ENCODE data around the gene ANKS4B. TPM values are rescaled to one million over a fixed set of nuclear protein-coding genes. Genes with fewer than 3 reads are reported as not detected.

Gene ANKS4B
- total RNA-seq, 1 experiment from 2014 or later, result 0.07 TPM

DNA sequence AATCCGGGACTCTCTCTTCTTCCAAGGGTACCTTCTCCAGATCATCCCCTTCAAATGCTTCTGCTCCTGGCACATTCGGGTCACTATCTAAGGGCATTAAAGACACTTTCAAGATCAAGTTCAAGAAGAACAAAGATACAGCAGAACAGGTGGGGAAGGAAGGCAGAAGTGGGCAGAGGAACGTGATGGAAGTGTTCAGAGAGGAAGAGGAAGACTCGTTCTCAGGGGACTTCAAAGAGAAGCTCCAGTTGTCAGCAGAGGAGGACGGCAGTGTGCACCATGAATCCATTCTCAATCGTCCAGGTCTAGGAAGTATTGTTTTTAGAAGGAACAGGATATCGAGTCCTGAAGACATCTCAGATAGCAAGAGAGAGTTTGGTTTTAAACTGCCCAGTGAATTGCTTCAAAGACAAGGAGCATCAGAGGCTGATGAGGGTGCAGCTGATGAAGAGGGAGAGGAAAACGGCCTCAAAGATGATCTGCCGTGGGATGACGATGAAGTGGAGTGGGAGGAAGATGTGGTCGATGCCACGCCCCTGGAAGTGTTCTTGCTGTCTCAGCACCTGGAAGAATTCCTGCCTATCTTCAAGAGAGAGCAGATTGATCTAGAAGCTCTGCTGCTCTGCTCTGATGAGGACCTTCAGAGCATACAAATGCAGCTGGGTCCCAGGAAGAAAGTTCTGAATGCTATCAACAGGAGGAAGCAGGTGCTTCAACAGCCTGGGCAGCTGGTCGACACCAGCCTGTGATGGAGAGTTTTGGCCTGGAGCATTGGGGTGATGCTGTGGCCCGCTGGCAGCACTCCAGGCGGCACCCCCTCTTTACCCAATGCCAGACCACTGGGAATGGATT, 16.8 kb downstream of the ANKS4B start (continued):
- TF ChIP-seq, protein P1, sequence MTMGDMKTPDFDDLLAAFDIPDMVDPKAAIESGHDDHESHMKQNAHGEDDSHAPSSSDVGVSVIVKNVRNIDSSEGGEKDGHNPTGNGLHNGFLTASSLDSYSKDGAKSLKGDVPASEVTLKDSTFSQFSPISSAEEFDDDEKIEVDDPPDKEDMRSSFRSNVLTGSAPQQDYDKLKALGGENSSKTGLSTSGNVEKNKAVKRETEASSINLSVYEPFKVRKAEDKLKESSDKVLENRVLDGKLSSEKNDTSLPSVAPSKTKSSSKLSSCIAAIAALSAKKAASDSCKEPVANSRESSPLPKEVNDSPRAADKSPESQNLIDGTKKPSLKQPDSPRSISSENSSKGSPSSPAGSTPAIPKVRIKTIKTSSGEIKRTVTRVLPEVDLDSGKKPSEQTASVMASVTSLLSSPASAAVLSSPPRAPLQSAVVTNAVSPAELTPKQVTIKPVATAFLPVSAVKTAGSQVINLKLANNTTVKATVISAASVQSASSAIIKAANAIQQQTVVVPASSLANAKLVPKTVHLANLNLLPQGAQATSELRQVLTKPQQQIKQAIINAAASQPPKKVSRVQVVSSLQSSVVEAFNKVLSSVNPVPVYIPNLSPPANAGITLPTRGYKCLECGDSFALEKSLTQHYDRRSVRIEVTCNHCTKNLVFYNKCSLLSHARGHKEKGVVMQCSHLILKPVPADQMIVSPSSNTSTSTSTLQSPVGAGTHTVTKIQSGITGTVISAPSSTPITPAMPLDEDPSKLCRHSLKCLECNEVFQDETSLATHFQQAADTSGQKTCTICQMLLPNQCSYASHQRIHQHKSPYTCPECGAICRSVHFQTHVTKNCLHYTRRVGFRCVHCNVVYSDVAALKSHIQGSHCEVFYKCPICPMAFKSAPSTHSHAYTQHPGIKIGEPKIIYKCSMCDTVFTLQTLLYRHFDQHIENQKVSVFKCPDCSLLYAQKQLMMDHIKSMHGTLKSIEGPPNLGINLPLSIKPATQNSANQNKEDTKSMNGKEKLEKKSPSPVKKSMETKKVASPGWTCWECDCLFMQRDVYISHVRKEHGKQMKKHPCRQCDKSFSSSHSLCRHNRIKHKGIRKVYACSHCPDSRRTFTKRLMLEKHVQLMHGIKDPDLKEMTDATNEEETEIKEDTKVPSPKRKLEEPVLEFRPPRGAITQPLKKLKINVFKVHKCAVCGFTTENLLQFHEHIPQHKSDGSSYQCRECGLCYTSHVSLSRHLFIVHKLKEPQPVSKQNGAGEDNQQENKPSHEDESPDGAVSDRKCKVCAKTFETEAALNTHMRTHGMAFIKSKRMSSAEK (CRISPR knock-in tag; IDR thresholded peaks at IDR 0.05; ENCODE audit: borderline replicate concordance), result no peak
- TF ChIP-seq, protein P2, sequence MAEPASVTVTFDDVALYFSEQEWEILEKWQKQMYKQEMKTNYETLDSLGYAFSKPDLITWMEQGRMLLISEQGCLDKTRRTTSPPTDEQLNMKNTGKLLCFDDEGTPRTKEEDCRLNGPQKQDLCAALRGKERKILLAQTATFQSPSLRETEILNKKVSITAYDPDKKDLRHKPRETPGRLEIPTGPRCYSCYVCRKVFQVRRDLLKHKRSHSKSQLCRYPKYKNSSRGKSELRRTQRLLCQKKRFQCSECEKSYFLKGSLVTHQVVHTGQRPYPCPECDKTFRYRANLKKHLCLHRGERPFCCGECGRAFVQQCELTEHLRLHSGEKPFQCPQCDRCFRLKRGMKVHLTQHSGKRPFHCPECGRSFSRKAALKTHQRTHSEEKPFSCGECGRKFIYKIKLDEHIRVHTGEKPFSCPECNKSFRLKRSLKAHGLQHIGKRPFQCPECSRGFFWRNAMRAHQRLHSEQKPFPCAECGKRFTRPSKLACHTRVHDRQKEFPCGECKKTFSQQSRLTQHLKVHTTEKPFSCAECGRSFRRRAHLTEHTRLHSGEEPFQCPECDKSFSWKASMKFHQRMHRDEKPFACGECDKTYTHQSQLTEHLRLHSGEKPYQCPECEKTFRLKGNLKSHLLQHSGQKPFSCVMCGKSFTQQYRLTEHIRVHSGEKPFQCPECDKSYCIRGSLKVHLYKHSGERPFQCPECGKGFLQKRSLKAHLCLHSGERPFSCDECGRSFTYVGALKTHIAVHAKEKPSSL (CRISPR knock-in tag; conservative IDR thresholded peaks at IDR 0.05), result no peak
- TF ChIP-seq, protein P3, sequence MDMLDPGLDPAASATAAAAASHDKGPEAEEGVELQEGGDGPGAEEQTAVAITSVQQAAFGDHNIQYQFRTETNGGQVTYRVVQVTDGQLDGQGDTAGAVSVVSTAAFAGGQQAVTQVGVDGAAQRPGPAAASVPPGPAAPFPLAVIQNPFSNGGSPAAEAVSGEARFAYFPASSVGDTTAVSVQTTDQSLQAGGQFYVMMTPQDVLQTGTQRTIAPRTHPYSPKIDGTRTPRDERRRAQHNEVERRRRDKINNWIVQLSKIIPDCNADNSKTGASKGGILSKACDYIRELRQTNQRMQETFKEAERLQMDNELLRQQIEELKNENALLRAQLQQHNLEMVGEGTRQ (CRISPR knock-in tag; IDR thresholded peaks at IDR 0.05), result no peak
- TF ChIP-seq, protein P4, sequence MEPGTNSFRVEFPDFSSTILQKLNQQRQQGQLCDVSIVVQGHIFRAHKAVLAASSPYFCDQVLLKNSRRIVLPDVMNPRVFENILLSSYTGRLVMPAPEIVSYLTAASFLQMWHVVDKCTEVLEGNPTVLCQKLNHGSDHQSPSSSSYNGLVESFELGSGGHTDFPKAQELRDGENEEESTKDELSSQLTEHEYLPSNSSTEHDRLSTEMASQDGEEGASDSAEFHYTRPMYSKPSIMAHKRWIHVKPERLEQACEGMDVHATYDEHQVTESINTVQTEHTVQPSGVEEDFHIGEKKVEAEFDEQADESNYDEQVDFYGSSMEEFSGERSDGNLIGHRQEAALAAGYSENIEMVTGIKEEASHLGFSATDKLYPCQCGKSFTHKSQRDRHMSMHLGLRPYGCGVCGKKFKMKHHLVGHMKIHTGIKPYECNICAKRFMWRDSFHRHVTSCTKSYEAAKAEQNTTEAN (CRISPR knock-in tag; IDR thresholded peaks at IDR 0.05), result no peak
- TF ChIP-seq, protein P5, sequence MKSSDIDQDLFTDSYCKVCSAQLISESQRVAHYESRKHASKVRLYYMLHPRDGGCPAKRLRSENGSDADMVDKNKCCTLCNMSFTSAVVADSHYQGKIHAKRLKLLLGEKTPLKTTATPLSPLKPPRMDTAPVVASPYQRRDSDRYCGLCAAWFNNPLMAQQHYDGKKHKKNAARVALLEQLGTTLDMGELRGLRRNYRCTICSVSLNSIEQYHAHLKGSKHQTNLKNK (CRISPR knock-in tag; IDR thresholded peaks at IDR 0.05), result no peak
- no peak for TF ChIP-seq IRF2 (CRISPR knock-in tag; IDR thresholded peaks at IDR 0.05; ENCODE audit: borderline replicate concordance, low read depth)
- TF ChIP-seq, protein P6, sequence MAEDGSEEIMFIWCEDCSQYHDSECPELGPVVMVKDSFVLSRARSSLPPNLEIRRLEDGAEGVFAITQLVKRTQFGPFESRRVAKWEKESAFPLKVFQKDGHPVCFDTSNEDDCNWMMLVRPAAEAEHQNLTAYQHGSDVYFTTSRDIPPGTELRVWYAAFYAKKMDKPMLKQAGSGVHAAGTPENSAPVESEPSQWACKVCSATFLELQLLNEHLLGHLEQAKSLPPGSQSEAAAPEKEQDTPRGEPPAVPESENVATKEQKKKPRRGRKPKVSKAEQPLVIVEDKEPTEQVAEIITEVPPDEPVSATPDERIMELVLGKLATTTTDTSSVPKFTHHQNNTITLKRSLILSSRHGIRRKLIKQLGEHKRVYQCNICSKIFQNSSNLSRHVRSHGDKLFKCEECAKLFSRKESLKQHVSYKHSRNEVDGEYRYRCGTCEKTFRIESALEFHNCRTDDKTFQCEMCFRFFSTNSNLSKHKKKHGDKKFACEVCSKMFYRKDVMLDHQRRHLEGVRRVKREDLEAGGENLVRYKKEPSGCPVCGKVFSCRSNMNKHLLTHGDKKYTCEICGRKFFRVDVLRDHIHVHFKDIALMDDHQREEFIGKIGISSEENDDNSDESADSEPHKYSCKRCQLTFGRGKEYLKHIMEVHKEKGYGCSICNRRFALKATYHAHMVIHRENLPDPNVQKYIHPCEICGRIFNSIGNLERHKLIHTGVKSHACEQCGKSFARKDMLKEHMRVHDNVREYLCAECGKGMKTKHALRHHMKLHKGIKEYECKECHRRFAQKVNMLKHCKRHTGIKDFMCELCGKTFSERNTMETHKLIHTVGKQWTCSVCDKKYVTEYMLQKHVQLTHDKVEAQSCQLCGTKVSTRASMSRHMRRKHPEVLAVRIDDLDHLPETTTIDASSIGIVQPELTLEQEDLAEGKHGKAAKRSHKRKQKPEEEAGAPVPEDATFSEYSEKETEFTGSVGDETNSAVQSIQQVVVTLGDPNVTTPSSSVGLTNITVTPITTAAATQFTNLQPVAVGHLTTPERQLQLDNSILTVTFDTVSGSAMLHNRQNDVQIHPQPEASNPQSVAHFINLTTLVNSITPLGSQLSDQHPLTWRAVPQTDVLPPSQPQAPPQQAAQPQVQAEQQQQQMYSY (CRISPR knock-in tag; IDR thresholded peaks at IDR 0.05), result no peak
- TF ChIP-seq ZNF219 (CRISPR knock-in tag; IDR thresholded peaks at IDR 0.05; ENCODE audit: borderline replicate concordance), result no peak
- TF ChIP-seq MXD4 (CRISPR knock-in tag; IDR thresholded peaks at IDR 0.05; ENCODE audit: borderline replicate concordance), result no peak
- no peak for TF ChIP-seq SMAD3 (CRISPR knock-in tag; IDR thresholded peaks at IDR 0.05; ENCODE audit: borderline replicate concordance)
- no peak for TF ChIP-seq NR2C2 (CRISPR knock-in tag; IDR thresholded peaks at IDR 0.05)
- TF ChIP-seq ZNF232 (CRISPR knock-in tag; IDR thresholded peaks at IDR 0.05), result no peak

All from WTC11 (cell line).